PC-3 (cell line): ENCODE data around the gene NUP210L. TPM values are rescaled to one million over a fixed set of nuclear protein-coding genes. Genes with fewer than 3 reads are reported as not detected.
"Not testable (repeated sequence)": the region's sequence is repeated elsewhere in the genome, so short reads cannot be mapped to it uniquely, and the experiment has no call there.

Source experiments
- ATAC-seq: fragments of 200-7000 bp; cut with Tn5 transposase; 2 replicates; pipeline ENCODE4 v1.9.1; 2020; ENCODE audit warnings: mild to moderate bottlenecking, moderate library complexity
- BruUV-seq: library from RNA; stranded (reverse); fragments of 400-500 nt; replicated peaks from 2 replicates; lab custom pipeline; 2021; lab: Mats Ljungman, UMichigan
- CTCF ChIA-PET: fragments of 300-600 bp; sonication (Branson Sonifier 250); formaldehyde crosslinking; loops from one replicate; lab custom pipeline; 2022; ENCODE audit warnings: antibody characterized with exemption; lab: Charles Lee
- POLR2A ChIA-PET: fragments of 300-600 bp; sonication (Branson Sonifier 250); formaldehyde crosslinking; loops from one replicate; lab custom pipeline; 2022; ENCODE audit warnings: antibody characterized with exemption; ENCODE audit not compliant: unreplicated experiment; lab: Charles Lee
- DNase-seq: peaks from one replicate; pipeline ENCODE4 v3.0.0-alpha.2; 2015
- H2AFZ ChIP-seq: fragments of 300-600 bp; sonication (generic); 2 replicates; pipeline ENCODE4 v1.6.0; 2016; ENCODE audit warnings: antibody characterized with exemption, low read length
- H3F3A ChIP-seq: fragments of 300-600 bp; sonication (generic); one replicate; pipeline ENCODE4 v1.6.0; 2017; ENCODE audit warnings: antibody characterized with exemption, low read length, control low read depth, mild to moderate bottlenecking; ENCODE audit not compliant: unreplicated experiment
- H3K27ac ChIP-seq: fragments of 300-600 bp; sonication (generic); 2 replicates; pipeline ENCODE4 v1.5.1; 2016; ENCODE audit warnings: mild to moderate bottlenecking, low read length
- H3K27me3 ChIP-seq: fragments of 300-600 bp; sonication (generic); 2 replicates; pipeline ENCODE4 v1.6.1; 2016; ENCODE audit warnings: low read length, mixed read lengths
- H3K36me3 ChIP-seq: fragments of 300-600 bp; sonication (generic); 2 replicates; pipeline ENCODE4 v1.6.1; 2016; ENCODE audit warnings: low read depth, mixed run types, low read length, mixed read lengths
- H3K4me1 ChIP-seq: fragments of 300-600 bp; sonication (generic); 2 replicates; pipeline ENCODE4 v1.5.1; 2016; ENCODE audit warnings: low read length; ENCODE audit not compliant: insufficient read depth
- H3K4me2 ChIP-seq: fragments of 300-600 bp; sonication (generic); 2 replicates; pipeline ENCODE4 v1.6.0; 2016; ENCODE audit warnings: low read length
- H3K4me3 ChIP-seq: fragments of 300-600 bp; sonication (generic); 2 replicates; pipeline ENCODE4 v1.5.1; 2016; ENCODE audit warnings: mild to moderate bottlenecking, low read length, mixed read lengths
- H3K79me2 ChIP-seq: fragments of 300-600 bp; sonication (generic); 2 replicates; pipeline ENCODE4 v1.6.1; 2017; ENCODE audit warnings: low read length, mixed read lengths
- H3K9ac ChIP-seq: fragments of 300-600 bp; sonication (generic); 2 replicates; pipeline ENCODE4 v1.6.0; 2016; ENCODE audit warnings: mild to moderate bottlenecking, low read length
- H3K9me2 ChIP-seq: fragments of 300-600 bp; sonication (generic); replicated peaks from 2 replicates; pipeline ENCODE4 v1.6.1; 2016; ENCODE audit warnings: mixed run types, low read length, mixed read lengths
- H3K9me3 ChIP-seq: fragments of 300-600 bp; sonication (generic); 2 replicates; pipeline ENCODE4 v1.6.1; 2016; ENCODE audit warnings: low read length, mixed read lengths
- H4K20me1 ChIP-seq: fragments of 300-600 bp; sonication (generic); 2 replicates; pipeline ENCODE4 v1.6.1; 2016; ENCODE audit warnings: low read length, mixed read lengths
- EZH2 ChIP-seq: fragments of 300-600 bp; sonication (generic); IDR thresholded peaks from one replicate; pipeline ENCODE4 v1.6.1; 2017; ENCODE audit warnings: antibody characterized with exemption, mild to moderate bottlenecking, low read length; ENCODE audit not compliant: unreplicated experiment
- EZH2phosphoT487 ChIP-seq: fragments of 300-600 bp; sonication (generic); IDR thresholded peaks from 2 replicates; pipeline ENCODE4 v1.6.1; 2018; ENCODE audit warnings: mild to moderate bottlenecking, antibody characterized with exemption, low read length, borderline replicate concordance
- intact Hi-C: fragments of 100-400 bp; cut with micrococcal nuclease; formaldehyde crosslinking; loops from 2 replicates; pipeline ENCODE4 v1.9.0; 2023
- total RNA-seq: library from RNA; depleted of rRNA; stranded (reverse); fragments of >200 nt; gene quantifications from 2 replicates; pipeline ENCODE4 v1.2.3, GENCODE V29; 2014
- TF ChIP-seq, protein P1 (sequence below): fragments of 300-600 bp; sonication (generic); conservative IDR thresholded peaks from 2 replicates; pipeline ENCODE4 v1.5.1; 2017; ENCODE audit warnings: antibody characterized with exemption, low read depth, mild to moderate bottlenecking, low read length

The NUP210L gene
- total RNA-seq, 1 experiment from 2014 or later = 0.04 TPM

DNA sequence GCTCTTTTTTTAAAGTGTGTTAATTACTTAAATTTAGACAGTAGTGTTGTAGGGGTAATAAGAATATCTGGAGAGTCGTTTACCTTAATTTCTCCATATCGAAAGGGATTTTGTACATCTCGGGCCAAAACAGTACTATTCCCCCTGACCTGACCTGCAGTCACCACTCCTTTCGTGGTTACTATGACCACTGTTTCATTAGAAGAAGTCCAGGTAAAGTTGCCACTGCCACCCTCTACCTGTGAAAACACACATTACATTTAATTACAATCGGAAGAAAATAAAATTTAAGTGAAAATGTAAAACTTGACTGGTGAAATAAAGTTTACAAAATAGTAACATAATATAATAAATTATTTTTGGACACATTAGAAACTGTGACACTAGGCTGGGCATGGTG, 37.2 kb downstream of the NUP210L start:
- Histone ChIP-seq H3K4me1 (no peaks in the 10 kb centered on the region), H3K79me2 (no peaks in the 10 kb centered on the region), H3K27me3 (no peaks in the 10 kb centered on the region), H4K20me1 (no peaks in the 10 kb centered on the region), H3F3A (no peaks in the 10 kb centered on the region), H3K9me2 (no peaks in the 10 kb centered on the region), H3K36me3 (no peaks in the 10 kb centered on the region), H3K27ac (no peak overlapping the region), H2AFZ (no peak overlapping the region), H3K4me2 (no peak overlapping the region), H3K9ac (no peak overlapping the region), H3K9me3 (no peaks in the 10 kb centered on the region), H3K4me3 (no peak overlapping the region)
- POLR2A ChIA-PET = no interaction called here
- intact Hi-C loops = no loop called here
- no TSS peak for BruUV-seq
- CTCF ChIA-PET = no interaction called here
- ATAC-seq = peak; percentile 42; the same call in 1 of the 2 replicates
- TF ChIP-seq EZH2phosphoT487 = no peak
- TF ChIP-seq, protein P1, sequence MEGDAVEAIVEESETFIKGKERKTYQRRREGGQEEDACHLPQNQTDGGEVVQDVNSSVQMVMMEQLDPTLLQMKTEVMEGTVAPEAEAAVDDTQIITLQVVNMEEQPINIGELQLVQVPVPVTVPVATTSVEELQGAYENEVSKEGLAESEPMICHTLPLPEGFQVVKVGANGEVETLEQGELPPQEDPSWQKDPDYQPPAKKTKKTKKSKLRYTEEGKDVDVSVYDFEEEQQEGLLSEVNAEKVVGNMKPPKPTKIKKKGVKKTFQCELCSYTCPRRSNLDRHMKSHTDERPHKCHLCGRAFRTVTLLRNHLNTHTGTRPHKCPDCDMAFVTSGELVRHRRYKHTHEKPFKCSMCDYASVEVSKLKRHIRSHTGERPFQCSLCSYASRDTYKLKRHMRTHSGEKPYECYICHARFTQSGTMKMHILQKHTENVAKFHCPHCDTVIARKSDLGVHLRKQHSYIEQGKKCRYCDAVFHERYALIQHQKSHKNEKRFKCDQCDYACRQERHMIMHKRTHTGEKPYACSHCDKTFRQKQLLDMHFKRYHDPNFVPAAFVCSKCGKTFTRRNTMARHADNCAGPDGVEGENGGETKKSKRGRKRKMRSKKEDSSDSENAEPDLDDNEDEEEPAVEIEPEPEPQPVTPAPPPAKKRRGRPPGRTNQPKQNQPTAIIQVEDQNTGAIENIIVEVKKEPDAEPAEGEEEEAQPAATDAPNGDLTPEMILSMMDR = peak; percentile 29; the same call in 1 of the 2 replicates
- DNase-seq = no peak

- ChIA-PET POLR2A (no interaction called here), CTCF (no interaction called here)
- no peaks in the 10 kb centered on the region for H3F3A ChIP-seq
- H3K79me2 ChIP-seq = no peaks in the 10 kb centered on the region
- no TSS peak for BruUV-seq
- no peaks in the 10 kb centered on the region for H3K36me3 ChIP-seq
- ATAC-seq = no peak
- H3K27ac ChIP-seq = no peak overlapping the region
- no peak for TF ChIP-seq EZH2
- TF ChIP-seq EZH2phosphoT487 = no peak
- intact Hi-C loops = no loop called here
- H3K9me2 ChIP-seq = no peaks in the 10 kb centered on the region
- DNase-seq = no peak
- no peaks in the 10 kb centered on the region for H3K4me1 ChIP-seq
- H2AFZ ChIP-seq = no peak overlapping the region
- no peak overlapping the region for H3K9ac ChIP-seq
- H4K20me1 ChIP-seq = no peaks in the 10 kb centered on the region
- no peak overlapping the region for H3K4me2 ChIP-seq
- no peaks in the 10 kb centered on the region for H3K9me3 ChIP-seq
- H3K27me3 ChIP-seq = no peaks in the 10 kb centered on the region
- no peak overlapping the region for H3K4me3 ChIP-seq
Measured at GRCh38 chr1:154115180-154115579, 39.7 kb downstream of the NUP210L start.

GRCh38 chr1:154104433-154105082, 50.3 kb downstream of the NUP210L start:
- Histone ChIP-seq H4K20me1 (no peaks in the 10 kb centered on the region), H3K4me1 (no peaks in the 10 kb centered on the region), H3K36me3 (no peaks in the 10 kb centered on the region), H3K4me3 (no peak overlapping the region), H3K9me2 (no peaks in the 10 kb centered on the region), H3K9me3 (no peaks in the 10 kb centered on the region), H3K27ac (no peak overlapping the region), H3K27me3 (no peaks in the 10 kb centered on the region), H3K79me2 (no peaks in the 10 kb centered on the region), H3K9ac (no peak overlapping the region), H3F3A (no peaks in the 10 kb centered on the region), H2AFZ (no peak overlapping the region), H3K4me2 (no peak overlapping the region)
- TF ChIP-seq, protein P1 = no peak; the same call in 1 of the 2 replicates
- no peak for TF ChIP-seq EZH2phosphoT487
- intact Hi-C loops = no loop called here
- DNase-seq (no peak), ATAC-seq (peak; percentile 37)
- no TSS peak for BruUV-seq
- POLR2A ChIA-PET = no interaction called here
- CTCF ChIA-PET = no interaction called here

DNA sequence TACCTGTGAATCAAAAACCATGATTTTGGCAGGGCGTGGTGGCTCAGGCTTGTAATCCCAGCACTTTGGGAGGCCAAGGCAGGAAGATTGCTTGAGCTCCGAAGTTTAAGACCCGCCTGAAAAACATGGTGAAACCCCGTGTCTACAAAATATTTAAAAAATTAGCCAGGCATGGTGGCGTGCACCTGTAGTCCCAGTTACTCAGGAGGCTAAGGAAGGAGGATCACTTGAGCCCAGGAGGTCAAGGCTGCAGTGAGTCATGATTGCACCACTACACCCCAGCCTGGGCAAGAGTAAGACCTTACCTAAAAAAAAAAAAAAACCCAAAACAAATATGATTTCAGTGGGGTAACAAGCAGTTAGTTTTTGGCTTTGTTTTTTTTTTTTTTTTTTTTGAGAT, 54.7 kb downstream of the NUP210L start:
- H3K9me3 ChIP-seq, H3K79me2 ChIP-seq, H3K9ac ChIP-seq, H3K27ac ChIP-seq, DNase-seq, H3K9me2 ChIP-seq, H3K4me1 ChIP-seq, ATAC-seq, H3K4me3 ChIP-seq, H3F3A ChIP-seq, BruUV-seq, POLR2A ChIA-PET, H3K36me3 ChIP-seq, intact Hi-C loops, H2AFZ ChIP-seq, CTCF ChIA-PET, H4K20me1 ChIP-seq, H3K27me3 ChIP-seq, H3K4me2 ChIP-seq: not testable (repeated sequence)
